Esophagus squamous epithelium (tissue), 4 donors: ENCODE data around the gene ASH1L.

Experiments used
- CTCF ChIP-seq, 6 experiments: fragments of 450-650 bp in 4 of 6; fragments of 200-600 bp in 2 of 6; sonication (generic) in 2 of 6; IDR thresholded peaks; one replicate each; pipeline ENCODE4 v1.5.1; 2016 to 2019; ENCODE audit warnings: antibody characterized with exemption in 6 of 6, mild to moderate bottlenecking in 4 of 6, moderate library complexity in 4 of 6
- POLR2A ChIP-seq, 4 donors: fragments of 450-650 bp; IDR thresholded peaks; one replicate each; pipeline ENCODE4 v1.6.1; 2017; ENCODE audit warnings: antibody characterized with exemption in 4 of 4, mild to moderate bottlenecking in 4 of 4, moderate library complexity in 3 of 4

GRCh38 chr1:155513300-155513916 lies 49.2 kb downstream of the ASH1L start:
- no peak for TF ChIP-seq POLR2A (IDR thresholded peaks at IDR 0.05)
- TF ChIP-seq CTCF (IDR thresholded peaks at IDR 0.05) = no peak
